Mucosa of rectum (tissue), 2 donors: ENCODE data around the gene GALNT15.

Experiments used
- H3K27ac ChIP-seq, 2 donors: one replicate each; pipeline ENCODE4 v1.7.0; 2013; ENCODE audit warnings: inconsistent platforms in 2 of 2, low read depth in 2 of 2, low read length in 2 of 2
- H3K27me3 ChIP-seq, 2 donors: one replicate each; pipeline ENCODE4 v1.7.0; 2013; ENCODE audit warnings: low read length in 2 of 2; ENCODE audit not compliant: control insufficient read depth in 2 of 2, insufficient read depth in 2 of 2
- H3K36me3 ChIP-seq, 2 donors: one replicate each; pipeline ENCODE4 v1.7.0; 2013; ENCODE audit warnings: low read length in 2 of 2; ENCODE audit not compliant: control insufficient read depth in 2 of 2, insufficient read depth in 2 of 2
- H3K4me1 ChIP-seq, 2 donors: one replicate each; pipeline ENCODE4 v1.7.0; 2013; ENCODE audit warnings: low read length in 2 of 2, mild to moderate bottlenecking in 1 of 2; ENCODE audit not compliant: control insufficient read depth in 2 of 2, insufficient read depth in 2 of 2
- H3K4me3 ChIP-seq, 2 donors: one replicate each; pipeline ENCODE4 v1.7.0; 2013; ENCODE audit warnings: low read length in 2 of 2
- H3K9ac ChIP-seq, 2 donors: one replicate each; pipeline ENCODE4 v1.7.0; 2013; ENCODE audit warnings: low read length in 2 of 2, low read depth in 1 of 2, mild to moderate bottlenecking in 1 of 2
- H3K9me3 ChIP-seq, 2 donors: one replicate each; pipeline ENCODE4 v1.7.0; 2013; ENCODE audit warnings: low read length in 2 of 2; ENCODE audit not compliant: control insufficient read depth in 2 of 2
- donor health status: healthy.
- donor health status: Normal muscosa, but diverticular disease.

GALNT15 gene

DNA sequence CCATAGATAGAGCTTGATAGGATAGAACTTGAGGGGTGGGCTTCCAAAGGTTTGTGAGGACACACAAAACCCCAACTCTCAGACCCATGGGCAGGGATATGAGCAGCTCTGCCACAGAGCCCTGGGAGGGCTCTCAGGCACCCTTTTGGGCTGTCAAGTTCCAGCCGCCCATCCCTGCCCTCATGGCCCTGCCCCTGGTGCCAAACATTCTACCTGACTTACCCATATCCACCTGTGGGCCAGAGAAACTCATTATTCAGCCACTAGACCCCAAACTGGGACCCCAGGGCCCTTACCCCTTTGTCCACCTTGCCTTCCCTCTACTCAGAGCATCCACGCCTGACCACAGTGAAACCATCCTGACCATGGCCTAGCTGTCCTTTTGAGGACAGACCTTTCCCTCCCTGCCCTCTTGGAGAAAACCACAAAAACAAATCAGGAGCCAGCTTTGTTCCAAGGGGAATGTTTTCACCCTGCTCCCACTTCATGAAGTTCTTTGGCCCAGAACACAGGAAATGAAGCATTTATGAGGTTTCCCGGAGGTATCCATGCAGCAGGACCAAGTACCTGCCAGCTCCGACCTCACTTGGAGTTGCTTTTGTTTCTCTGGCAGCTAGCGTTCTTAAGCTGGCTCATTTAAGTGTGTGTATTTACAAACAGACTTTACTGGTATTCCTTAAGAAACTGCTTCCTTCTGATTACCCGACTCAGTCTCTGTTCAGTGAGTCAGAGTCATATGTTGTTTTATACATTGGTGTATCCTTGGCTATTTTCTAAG is 34.2 kb upstream of the GALNT15 start:
- H3K36me3 ChIP-seq: no peaks in the 10 kb centered on the region
- H3K9me3 ChIP-seq: no peaks in the 10 kb centered on the region
- peak overlapping the region; percentile 12 to 21 for H3K27ac ChIP-seq
- no peaks in the 10 kb centered on the region for H3K4me1 ChIP-seq
- no peak overlapping the region for H3K9ac ChIP-seq
- H3K27me3 ChIP-seq: no peaks in the 10 kb centered on the region
- H3K4me3 ChIP-seq: no peak overlapping the region

DNA sequence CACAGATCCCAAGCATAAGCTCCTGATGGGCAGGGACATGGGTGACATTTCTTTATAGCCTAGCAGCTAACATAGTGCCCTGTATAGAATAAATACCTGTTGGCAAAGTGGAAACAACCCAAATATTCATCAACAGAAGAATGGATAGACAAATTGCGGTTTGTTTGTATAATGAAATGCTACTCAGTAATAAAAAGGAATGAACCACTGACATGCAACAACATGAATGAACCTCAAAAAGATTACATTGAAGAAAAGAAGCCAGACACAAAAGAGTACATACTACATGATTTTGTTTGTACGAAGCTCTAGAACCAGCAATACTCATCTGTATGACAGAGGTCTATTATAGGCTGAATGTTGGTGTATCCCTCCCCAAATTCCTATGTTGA is 33.6 kb upstream of the GALNT15 start:
- no peaks in the 10 kb centered on the region for H3K4me1 ChIP-seq
- H3K4me3 ChIP-seq: no peak overlapping the region
- H3K9me3 ChIP-seq: no peaks in the 10 kb centered on the region
- no peaks in the 10 kb centered on the region for H3K27me3 ChIP-seq
- no peaks in the 10 kb centered on the region for H3K36me3 ChIP-seq
- H3K9ac ChIP-seq: no peak overlapping the region
- peak overlapping the region in 1 of 2 donors; percentile 21 for H3K27ac ChIP-seq

- Histone ChIP-seq H3K4me1 (no peaks in the 10 kb centered on the region), H3K9me3 (no peaks in the 10 kb centered on the region), H3K27ac (no peak overlapping the region), H3K36me3 (no peaks in the 10 kb centered on the region), H3K9ac (no peak overlapping the region), H3K4me3 (no peak overlapping the region), H3K27me3 (no peaks in the 10 kb centered on the region)
Observed at GRCh38 chr3:16142350-16143025, 32.0 kb upstream of the GALNT15 start.

GRCh38 chr3:16143861-16144447 is 30.5 kb upstream of the GALNT15 start:
- Histone ChIP-seq H3K4me3 (no peak overlapping the region), H3K27ac (no peak overlapping the region), H3K27me3 (no peaks in the 10 kb centered on the region), H3K36me3 (no peaks in the 10 kb centered on the region), H3K9me3 (no peaks in the 10 kb centered on the region), H3K4me1 (peaks cover 0 to 2% of the 10 kb centered on the region in 2 donors), H3K9ac (no peak overlapping the region)

- Histone ChIP-seq H3K9me3 (no peaks in the 10 kb centered on the region), H3K27me3 (no peaks in the 10 kb centered on the region), H3K9ac (no peak overlapping the region), H3K27ac (no peak overlapping the region), H3K4me1 (peaks cover 0 to 2% of the 10 kb centered on the region in 2 donors), H3K4me3 (no peak overlapping the region), H3K36me3 (no peaks in the 10 kb centered on the region)
Observed at GRCh38 chr3:16145176-16145575, 29.3 kb upstream of the GALNT15 start.

GRCh38 chr3:16146015-16146730 is 28.3 kb upstream of the GALNT15 start:
- Histone ChIP-seq H3K4me3 (no peak overlapping the region), H3K4me1 (peaks cover 0 to 2% of the 10 kb centered on the region in 2 donors), H3K36me3 (no peaks in the 10 kb centered on the region), H3K27me3 (no peaks in the 10 kb centered on the region), H3K9ac (no peak overlapping the region), H3K27ac (no peak overlapping the region), H3K9me3 (no peaks in the 10 kb centered on the region)

GRCh38 chr3:16147220-16147994 is 27.1 kb upstream of the GALNT15 start:
- no peak overlapping the region for H3K4me3 ChIP-seq
- H3K36me3 ChIP-seq: no peaks in the 10 kb centered on the region
- no peaks in the 10 kb centered on the region for H3K9me3 ChIP-seq
- no peaks in the 10 kb centered on the region for H3K27me3 ChIP-seq
- H3K9ac ChIP-seq: no peak overlapping the region
- H3K27ac ChIP-seq: no peak overlapping the region
- peaks cover 0 to 2% of the 10 kb centered on the region in 2 donors for H3K4me1 ChIP-seq

- Histone ChIP-seq H3K4me3 (no peak overlapping the region), H3K27ac (no peak overlapping the region), H3K36me3 (no peaks in the 10 kb centered on the region)
Observed at GRCh38 chr3:16148213-16148612, 26.3 kb upstream of the GALNT15 start.

GRCh38 chr3:16148783-16149182 is 25.7 kb upstream of the GALNT15 start:
- Histone ChIP-seq H3K36me3 (no peaks in the 10 kb centered on the region), H3K9me3 (peaks cover 0 to 3% of the 10 kb centered on the region in 2 donors), H3K4me1 (peaks cover 0 to 2% of the 10 kb centered on the region in 2 donors), H3K4me3 (no peak overlapping the region), H3K27me3 (no peaks in the 10 kb centered on the region), H3K9ac (no peak overlapping the region), H3K27ac (peak overlapping the region; percentile 35 to 49)

More at GRCh38 chr3:16148213-16148612, 26.3 kb upstream of the GALNT15 start:
- no peak overlapping the region for H3K9ac ChIP-seq
- peaks cover 0 to 3% of the 10 kb centered on the region in 2 donors for H3K9me3 ChIP-seq
- peaks cover 0 to 2% of the 10 kb centered on the region in 2 donors for H3K4me1 ChIP-seq
- no peaks in the 10 kb centered on the region for H3K27me3 ChIP-seq
